Left cardiac atrium (tissue), 4 donors: ENCODE measurements around the gene MYL3. TPM values are rescaled to one million over a fixed set of nuclear protein-coding genes. Genes with fewer than 3 reads are reported as not detected.
"Not testable (repeated sequence)": the region's sequence is repeated elsewhere in the genome, so short reads cannot be mapped to it uniquely, and the experiment has no call there.

Experiments
- ATAC-seq, 2 donors: fragments of 200-7000 bp; cut with Tn5 transposase; one replicate each; pipeline ENCODE4 v1.9.1; 2020; ENCODE audit warnings: mild to moderate bottlenecking in 2 of 2, moderate library complexity in 2 of 2
- DNase-seq: peaks from one replicate; pipeline ENCODE4 v3.0.0-alpha.2; 2020
- intact Hi-C, 2 donors: fragments of 100-400 bp; cut with DNase I; formaldehyde crosslinking; loops; one replicate each; pipeline versions ENCODE4 v1.14.1 to v1.15.1; 2022 to 2023
- long read RNA-seq: library from polyadenylated mRNA; unstranded; transcript quantifications from one replicate; pipeline ENCODE4 v2.0.0, GENCODE V29; 2021
- total RNA-seq, 2 donors: library from RNA; stranded (reverse); fragmentation: NEBNext Ultra II Directional; extraction: Animal tissue kit (Norgen Biotek cat#: 25700); gene quantifications; one replicate each; pipeline ENCODE4 v1.2.1, GENCODE V29; 2021
- donor health status: DM: no; HTN: yes; CAD: no.
- donor health status: DM: no; HTN: yes; CAD: no; lungs with severe emphysema.
- donor health status: DM: yes; HTN: yes; CAD: no.
- donor health status: Dilated cardiomyopathy.

MYL3 gene
- 100 to 1,000 TPM; 157 to 557 TPM for total RNA-seq
- long read RNA-seq, transcript MYL3-202 (6 exons, 1,012 nt): minor isoform, 16 of 95 reads
- long read RNA-seq, transcript MYL3-201 (7 exons, 924 nt): major isoform, 60 of 95 reads
- long read RNA-seq, partial matches to known transcripts: 6 of 95 reads
- long read RNA-seq, other reads (novel, unspliced or antisense): 13 of 95 reads

GRCh38 chr3:46863261-46863782 lies at the start of gene MYL3:
Gene MYL3, minus strand, starts transcription at chr3:46863444. Its CDS starts 54 bp downstream, at chr3:46863390.
- DNase-seq: peak; percentile 10
- intact Hi-C loops: no loop called here

GRCh38 chr3:46912986-46913385 lies 49.7 kb upstream of the MYL3 start:
- ATAC-seq: no peak
- intact Hi-C loops: no loop called here
- DNase-seq: peak; percentile 3

More at GRCh38 chr3:46863261-46863782, at the start of gene MYL3:
- no peak for ATAC-seq

GRCh38 chr3:46910914-46911313 lies 47.7 kb upstream of the MYL3 start:
- intact Hi-C loops, ATAC-seq: not testable (repeated sequence)
- peak; percentile 6 for DNase-seq

DNA sequence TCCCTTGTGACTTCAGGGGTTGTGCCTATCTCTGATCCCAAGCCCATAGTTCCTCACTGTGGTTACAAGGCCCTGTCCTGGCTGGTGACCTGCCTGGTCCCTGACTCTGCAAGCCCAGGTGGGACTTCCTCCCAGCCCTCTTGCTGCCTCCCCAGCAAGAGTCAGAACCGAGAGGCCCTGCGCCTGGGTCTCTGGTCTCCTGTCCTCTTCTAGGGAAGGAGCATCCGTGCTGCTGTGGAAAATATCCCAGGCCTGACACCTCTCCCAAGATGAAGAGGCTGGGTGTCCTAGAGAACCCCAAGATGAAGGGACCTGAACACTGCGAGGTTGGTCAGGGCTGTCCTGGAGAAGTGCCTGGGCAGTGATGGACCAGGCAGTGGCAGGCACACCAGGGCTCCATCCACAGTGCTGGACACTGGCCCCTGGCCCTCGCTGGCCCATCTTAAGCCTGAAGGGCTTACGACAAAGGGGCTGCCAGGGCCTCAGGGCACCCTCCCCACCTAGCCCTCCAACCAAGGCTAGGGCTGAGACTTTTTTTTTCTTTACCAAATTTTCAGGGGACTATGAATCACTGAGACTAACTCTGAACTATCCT lies 47.0 kb upstream of the MYL3 start:
- ATAC-seq (no peak), DNase-seq (peak; percentile 21)
- intact Hi-C loops: no loop called here

GRCh38 chr3:46909535-46910161 lies 46.4 kb upstream of the MYL3 start:
- ATAC-seq (peak; percentile 79 to 81), DNase-seq (peak; percentile 90)
- intact Hi-C loops: loop anchor here in 1 of 2 donors (5.0 kb wide), 1 partner anchor 207 kb away; the partner anchor contains the start of gene TMIE

DNA sequence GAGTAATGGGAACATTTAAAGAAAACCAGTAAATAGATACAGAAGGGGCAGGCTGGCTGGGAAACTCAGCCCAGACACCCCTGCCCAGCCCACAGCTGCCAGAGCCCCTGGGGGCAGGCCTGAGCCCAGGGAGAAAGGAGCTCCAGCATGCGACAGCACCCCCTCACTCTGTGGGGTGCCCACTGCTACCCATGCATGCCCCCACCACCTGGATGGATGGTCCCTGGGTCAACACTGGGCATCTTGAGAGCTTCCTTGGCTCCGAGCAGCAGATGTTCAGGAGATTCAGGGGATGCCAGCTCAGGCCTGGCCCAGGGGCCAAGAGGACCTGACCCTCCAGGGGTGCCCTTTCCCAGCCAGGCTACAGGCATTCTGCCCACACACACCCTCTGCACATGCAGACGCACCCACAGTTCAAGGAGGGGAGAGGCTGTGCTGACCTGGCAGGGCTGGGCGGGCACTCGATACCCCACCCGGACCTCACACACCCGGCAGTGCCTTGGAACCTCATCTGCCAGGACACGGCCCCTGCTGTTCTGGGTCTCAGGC lies 45.8 kb upstream of the MYL3 start:
- intact Hi-C loops: loop anchor here in 1 of 2 donors (5.0 kb wide), 1 partner anchor 207 kb away; the partner anchor contains the start of gene TMIE
- peak; percentile 10 for ATAC-seq
- no peak for DNase-seq

DNA sequence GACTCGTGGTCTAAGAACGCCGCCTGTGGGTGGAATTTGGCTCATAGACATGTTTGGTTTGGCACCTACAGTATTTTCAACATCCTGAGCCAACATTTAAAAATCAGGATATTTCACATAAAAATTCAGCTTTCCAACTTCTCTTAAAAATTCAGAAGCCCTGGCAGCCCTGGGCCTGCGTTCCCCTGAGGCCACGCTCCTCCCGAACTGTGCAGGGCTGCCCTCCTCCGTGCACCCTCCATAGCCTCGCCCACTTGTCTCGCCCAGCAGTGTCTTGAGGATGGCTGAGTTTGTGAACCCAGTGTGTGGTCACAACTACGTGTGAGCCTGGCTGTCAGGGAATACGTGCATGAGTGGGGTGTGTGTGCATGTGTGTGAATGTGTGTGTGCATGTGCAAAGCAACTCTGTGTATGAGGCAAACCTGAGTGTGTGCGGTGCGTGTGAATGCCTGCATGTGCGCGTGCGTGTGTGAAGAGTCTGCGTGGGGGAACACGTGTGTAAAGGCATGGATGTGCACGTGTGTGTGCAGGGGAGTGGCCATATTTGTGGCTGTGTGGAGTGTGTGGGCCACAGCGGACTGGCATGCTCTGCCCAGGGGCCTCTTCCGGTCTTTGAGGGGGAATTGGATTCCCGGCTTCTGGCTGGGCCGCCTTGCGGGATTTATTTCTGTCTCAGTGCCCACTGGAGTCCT lies 45.2 kb upstream of the MYL3 start:
- peak; percentile 43 for DNase-seq
- peak; percentile 39 to 60 for ATAC-seq
- intact Hi-C loops: loop anchor here in 1 of 2 donors (5.0 kb wide), 1 partner anchor 206 kb away; the partner anchor contains the start of gene TMIE

DNA sequence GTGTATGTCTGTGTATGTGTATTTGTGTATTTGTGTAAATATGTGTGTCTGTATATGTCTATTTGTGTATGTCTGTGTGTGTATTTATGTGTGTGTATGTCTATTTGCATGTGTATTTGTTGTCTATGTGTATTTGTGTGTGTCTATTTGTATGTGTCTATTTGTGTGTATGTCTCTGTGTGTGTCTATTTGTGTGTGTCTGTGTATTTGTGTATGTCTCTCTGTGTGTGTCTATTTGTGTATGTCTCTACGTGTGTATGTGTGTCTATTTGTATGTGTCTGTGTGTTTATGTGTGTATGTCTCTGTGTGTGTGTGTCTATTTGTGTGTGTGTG lies 44.7 kb upstream of the MYL3 start:
- DNase-seq (no peak), ATAC-seq (no peak)
- intact Hi-C loops: loop anchor here in 1 of 2 donors (5.0 kb wide), 1 partner anchor 206 kb away; the partner anchor contains the start of gene TMIE

- ATAC-seq: no peak
- intact Hi-C loops: loop anchor here in 1 of 2 donors (5.0 kb wide), 1 partner anchor 205 kb away; the partner anchor contains the start of gene TMIE
- DNase-seq: peak; percentile 6
Measured at GRCh38 chr3:46907271-46907670, 44.0 kb upstream of the MYL3 start.

DNA sequence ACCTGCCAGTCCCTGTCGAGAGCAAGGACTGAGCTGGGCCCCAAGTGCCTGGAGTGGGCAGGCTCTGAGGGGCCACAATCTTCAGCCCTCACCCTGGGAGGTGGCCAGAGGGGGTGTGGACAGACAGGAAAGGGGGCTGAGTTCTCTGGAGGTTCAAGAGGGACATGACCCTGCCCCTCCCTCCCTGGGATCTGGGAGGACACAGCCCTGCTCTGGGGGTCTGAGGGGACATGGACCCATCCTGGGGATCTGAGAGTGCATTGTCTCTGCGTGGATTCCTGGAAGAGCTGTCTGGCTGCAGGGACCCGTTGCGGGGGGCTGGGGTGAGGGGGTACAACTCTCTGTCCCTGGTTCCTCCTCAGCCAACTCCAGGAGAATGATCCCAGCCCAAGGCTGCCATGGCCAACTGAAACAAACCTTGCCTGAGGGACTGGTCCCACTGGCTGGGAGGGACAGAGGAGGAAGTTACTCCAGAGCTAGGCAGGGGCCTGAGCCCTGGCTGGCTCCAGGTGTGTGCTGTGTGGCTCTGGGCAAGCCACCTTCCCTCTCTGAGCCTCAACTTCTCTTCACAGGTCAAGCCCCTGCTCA lies 43.3 kb upstream of the MYL3 start:
- ATAC-seq: no peak
- DNase-seq: peak; percentile 26
- intact Hi-C loops: loop anchor here in 1 of 2 donors (5.0 kb wide), 1 partner anchor 204 kb away; the partner anchor contains the start of gene TMIE

DNA sequence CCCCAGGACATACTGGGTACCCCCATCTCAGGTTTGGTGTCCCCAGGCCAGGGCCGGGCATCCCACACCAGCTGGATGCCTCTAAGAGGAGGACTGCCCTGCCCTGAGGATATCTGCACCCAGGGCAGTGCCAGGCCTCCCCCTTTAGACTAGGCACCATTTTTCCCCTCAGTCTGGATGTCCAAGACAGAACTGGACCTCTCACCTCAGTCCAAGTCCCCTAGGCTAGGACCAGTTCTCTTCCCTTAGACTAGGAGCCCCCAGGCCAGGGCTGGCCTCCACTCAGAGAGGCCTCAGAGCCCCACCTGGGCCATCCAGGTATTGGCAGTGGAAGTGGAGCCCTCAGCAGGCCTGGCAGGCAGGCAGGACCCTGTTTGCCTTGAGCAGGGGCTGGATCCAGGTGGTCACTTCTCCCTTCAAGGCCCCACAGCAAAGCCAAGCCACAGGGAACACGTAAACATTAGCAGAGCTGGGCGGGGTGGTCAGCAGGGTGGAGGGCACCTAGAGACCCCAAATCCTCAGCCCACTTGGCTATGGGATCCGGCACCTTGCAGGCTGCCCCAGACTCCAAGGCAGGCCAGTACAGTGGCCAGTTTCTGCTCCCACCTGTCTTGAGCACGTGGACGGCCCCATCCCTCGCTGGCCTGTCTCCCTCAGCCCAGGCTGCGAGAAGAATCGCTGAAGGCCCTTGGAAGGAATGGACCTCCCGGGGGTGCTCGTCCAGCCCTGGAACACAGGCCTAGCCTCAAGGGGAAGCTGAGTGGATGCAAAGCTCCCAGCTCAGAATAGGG lies 42.6 kb upstream of the MYL3 start:
- ATAC-seq: no peak
- intact Hi-C loops: loop anchor here in 1 of 2 donors (5.0 kb wide), 1 partner anchor 204 kb away; the partner anchor contains the start of gene TMIE
- peak; percentile 17 for DNase-seq

DNA sequence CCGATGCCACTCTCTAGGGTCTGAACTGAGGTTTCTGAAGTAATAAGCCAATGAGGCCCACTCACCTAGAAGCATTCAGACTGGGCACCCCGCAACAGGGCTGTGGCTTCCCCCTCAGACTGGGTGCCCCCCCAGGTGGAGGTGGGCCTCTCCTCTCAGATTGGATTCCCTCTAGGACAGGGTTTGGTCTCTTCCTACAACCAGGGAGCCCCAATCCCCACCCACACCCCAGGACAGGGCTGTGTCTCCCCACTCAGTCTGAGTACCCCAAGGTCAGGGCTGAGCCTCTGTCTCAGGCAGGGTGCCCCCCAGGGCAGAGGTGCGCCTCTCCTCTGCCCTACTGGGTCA lies 41.9 kb upstream of the MYL3 start:
- intact Hi-C loops: loop anchor here in 1 of 2 donors (5.0 kb wide), 1 partner anchor 203 kb away; the partner anchor contains the start of gene TMIE
- DNase-seq (peak; percentile 13), ATAC-seq (no peak)

DNA sequence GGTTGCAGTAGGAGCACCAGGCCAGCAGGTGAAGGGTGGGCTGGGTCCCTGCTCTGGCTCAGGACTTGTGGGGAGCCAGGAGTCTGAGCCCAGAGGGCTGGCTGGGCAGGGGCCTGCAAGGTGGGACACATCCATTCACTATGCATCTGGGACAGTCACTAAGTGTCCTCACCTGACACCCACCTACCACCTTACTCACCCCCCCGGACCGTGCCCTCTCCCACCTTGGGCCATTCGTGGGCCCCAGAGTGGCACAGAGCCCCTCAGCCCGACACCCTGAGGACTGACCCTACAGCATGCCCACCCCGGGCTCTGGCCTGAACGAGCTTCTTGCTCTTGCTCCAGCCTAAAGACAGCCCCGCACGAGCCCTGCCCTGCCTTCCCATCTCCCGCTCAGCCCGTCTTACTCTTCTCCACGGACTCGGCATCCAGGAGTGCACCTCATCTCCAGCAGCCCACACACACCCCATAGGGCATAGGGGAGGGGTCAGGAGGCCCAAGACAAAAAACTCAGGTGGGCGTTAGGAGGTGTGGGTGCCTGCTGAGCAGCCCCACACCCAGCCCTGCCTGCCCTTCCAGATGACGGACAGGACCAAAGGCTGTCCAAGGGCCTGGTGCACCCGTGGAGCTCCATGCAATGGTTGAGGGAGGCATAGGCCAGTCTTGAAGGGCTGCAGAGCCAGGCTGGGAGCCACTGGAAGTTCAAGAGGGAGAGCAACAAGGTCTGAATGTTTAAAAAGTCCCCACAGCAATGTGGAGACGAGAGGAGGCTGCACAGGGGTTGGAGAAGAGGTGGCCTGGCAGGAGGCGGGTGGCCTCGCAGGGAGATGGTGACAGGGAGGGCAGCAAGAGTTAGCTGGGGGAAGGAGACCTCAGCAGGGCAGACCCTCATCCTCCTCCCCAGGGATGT lies 41.3 kb upstream of the MYL3 start:
- intact Hi-C loops: loop anchor here in 1 of 2 donors (5.0 kb wide), 1 partner anchor 202 kb away; the partner anchor contains the start of gene TMIE
- ATAC-seq: no peak
- DNase-seq: peak; percentile 24

DNA sequence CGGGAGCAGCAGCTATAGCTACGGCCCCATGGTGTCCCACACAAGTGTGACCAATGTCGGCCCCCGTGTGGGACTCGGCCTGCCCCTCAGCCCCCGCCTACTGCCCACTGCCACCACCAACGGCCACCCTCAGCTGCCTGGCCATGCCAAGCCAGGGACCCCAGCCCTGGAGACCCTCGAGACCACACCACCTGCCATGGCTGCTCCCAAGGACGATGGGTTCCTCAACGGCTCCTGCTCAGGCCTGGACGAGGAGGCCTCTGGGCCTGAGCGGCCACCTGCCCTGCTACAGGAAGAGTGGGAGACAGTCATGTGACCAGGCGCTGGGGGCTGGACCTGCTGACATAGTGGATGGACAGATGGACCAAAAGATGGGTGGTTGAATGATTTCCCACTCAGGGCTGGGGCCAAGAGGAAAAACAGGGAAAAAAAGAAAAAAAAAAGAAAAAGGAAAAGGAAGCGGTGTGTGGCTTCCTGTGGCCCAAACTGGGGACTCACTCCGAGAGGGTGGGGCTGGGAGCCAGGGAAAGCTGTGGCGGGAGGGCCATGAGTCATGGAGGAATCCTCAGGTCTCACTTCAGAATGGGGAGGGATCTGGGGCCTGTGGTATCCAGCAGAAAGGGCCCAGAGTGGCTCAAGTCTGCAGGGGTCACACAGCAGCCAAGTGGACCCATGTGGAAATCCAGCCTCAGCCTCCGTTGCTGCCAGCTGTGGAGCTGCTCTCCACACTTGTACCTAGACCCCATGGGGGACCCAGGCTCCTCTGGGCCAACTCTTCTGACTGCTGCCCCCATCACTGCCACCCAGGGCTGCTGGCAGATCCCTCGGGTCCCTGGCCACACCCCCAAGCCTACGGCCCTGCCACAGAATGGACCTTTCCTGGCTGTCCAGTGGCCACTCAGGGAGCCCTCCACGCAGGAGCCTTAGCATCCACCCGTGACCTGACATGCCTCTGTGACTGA lies 40.4 kb upstream of the MYL3 start:
- ATAC-seq (no peak), DNase-seq (peak; percentile 42)
- intact Hi-C loops: no loop called here

DNA sequence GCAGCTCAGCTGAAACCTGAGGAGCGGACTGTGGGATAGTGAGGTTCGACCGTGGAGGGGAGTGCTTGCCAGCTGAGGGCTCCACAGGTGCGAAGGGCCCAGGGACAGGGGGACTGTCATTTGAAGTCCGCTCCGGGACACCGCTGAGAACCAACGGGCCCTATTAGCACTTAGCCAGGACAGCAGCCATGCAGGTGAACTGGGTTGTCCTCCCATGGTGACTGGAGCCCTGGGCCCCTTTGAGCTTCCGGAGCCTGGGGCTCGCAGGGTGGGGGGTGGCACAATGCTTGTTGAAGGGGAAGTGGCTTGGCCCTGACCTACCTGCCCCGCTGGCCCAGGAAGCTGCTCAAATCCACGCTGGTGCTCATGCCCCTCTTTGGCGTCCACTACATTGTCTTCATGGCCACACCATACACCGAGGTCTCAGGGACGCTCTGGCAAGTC lies 39.0 kb upstream of the MYL3 start:
- DNase-seq (peak; percentile 12), ATAC-seq (no peak)
- intact Hi-C loops: no loop called here
